Measurements from ENCODE around the gene TMEM82. TPM values are rescaled to one million over a fixed set of nuclear protein-coding genes. Genes with fewer than 3 reads are reported as not detected.
A peak's percentile ranks its signal among the peaks of the same experiment; 100 is the strongest.

Gene TMEM82
- total RNA-seq, 1 donor from 2014 or later, result 1.1 TPM

DNA sequence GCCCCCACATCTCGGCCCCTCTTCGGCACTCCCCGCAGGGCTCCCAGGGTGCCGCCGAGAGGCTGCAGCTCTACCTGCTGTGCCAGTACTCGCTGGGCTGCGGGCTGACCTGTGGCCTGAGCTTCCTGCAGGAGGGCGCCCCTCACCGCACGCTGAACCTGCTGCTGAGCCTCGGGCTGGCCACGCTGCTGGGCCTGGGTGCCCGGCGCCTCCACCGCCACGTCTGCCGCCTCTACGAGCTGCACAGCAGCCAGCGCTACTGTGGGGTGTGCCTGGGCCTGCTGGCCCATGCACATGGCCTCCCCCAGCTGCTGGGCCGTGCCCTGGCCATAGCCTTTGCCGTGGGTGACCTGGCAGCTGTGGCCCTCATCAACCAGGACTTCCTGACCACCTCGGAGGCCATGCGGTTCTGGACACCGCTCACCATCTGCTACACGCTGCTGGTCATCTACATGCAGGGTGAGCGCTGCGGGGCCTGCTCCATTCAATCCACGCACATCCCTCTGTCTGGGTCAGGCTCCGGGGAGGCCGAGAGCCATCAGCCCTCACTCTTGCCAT is 1.9 kb downstream of the TMEM82 start:
- Mint-ChIP-seq H3K4me3 (no peak overlapping the region), H3K27ac (peak overlapping the region; percentile 59), H3K4me1 (ENCODE audit: unreplicated experiment) (peaks cover 7% of the 10 kb centered on the region), H3K27me3 (no peaks in the 10 kb centered on the region), H3K36me3 (no peaks in the 10 kb centered on the region), H3K9me3 (no peaks in the 10 kb centered on the region)
- no peak for DNase-seq (ENCODE audit: extremely low spot score, unreplicated experiment)
- TF ChIP-seq, protein P1, sequence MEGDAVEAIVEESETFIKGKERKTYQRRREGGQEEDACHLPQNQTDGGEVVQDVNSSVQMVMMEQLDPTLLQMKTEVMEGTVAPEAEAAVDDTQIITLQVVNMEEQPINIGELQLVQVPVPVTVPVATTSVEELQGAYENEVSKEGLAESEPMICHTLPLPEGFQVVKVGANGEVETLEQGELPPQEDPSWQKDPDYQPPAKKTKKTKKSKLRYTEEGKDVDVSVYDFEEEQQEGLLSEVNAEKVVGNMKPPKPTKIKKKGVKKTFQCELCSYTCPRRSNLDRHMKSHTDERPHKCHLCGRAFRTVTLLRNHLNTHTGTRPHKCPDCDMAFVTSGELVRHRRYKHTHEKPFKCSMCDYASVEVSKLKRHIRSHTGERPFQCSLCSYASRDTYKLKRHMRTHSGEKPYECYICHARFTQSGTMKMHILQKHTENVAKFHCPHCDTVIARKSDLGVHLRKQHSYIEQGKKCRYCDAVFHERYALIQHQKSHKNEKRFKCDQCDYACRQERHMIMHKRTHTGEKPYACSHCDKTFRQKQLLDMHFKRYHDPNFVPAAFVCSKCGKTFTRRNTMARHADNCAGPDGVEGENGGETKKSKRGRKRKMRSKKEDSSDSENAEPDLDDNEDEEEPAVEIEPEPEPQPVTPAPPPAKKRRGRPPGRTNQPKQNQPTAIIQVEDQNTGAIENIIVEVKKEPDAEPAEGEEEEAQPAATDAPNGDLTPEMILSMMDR (conservative IDR thresholded peaks at IDR 0.05), result no peak

DNA sequence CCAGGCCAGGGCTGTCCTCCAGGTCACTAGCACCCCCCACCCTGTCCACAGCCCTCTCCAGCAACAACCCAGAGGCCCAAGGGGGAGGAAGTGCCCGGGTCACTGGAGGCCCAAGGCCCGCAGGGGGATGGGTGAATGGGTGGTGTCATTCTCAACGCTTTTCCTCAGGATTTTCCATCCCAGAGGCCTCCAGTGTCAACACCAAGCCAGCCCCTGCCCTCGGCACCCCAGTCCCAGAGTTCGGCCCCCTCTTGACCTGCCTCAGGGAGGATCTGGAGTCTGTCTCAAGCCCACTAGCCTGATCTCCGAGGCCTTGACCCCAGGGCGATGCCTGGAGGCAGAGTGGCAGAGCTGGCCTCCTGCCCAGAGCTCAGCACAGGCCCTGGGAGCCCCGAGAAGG is 5.1 kb downstream of the TMEM82 start:
- TF ChIP-seq, protein P1 (conservative IDR thresholded peaks at IDR 0.05), result no peak
- no peak overlapping the region for H3K27ac Mint-ChIP-seq
- H3K27me3 Mint-ChIP-seq, result no peaks in the 10 kb centered on the region
- no peak overlapping the region for H3K4me3 Mint-ChIP-seq
- H3K9me3 Mint-ChIP-seq, result no peaks in the 10 kb centered on the region
- DNase-seq (ENCODE audit: extremely low spot score, unreplicated experiment), result no peak
- H3K36me3 Mint-ChIP-seq, result no peaks in the 10 kb centered on the region
- H3K4me1 Mint-ChIP-seq (ENCODE audit: unreplicated experiment), result no peaks in the 10 kb centered on the region

DNA sequence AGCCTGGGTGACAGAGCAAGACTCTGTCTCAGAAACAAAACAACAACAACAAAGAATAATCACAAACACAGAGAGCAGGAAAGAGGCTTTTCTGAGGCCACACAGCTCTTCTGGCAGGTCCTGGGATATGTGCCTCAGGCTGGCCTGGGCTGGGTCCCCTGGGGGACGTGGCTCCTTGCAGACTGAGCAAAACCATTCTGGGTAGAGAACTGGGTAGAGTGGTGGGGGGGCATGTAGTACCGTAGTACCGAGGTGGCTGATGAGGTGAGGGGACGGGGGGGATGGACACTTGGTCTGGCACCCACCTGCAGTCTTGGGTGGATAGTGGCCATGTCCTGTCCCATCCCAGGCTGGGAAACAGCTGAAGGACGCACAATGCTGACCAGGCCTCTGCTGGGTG is 6.0 kb downstream of the TMEM82 start:
- TF ChIP-seq, protein P1 (conservative IDR thresholded peaks at IDR 0.05), result no peak
- no peak for DNase-seq (ENCODE audit: extremely low spot score, unreplicated experiment)
- no peaks in the 10 kb centered on the region for H3K27me3 Mint-ChIP-seq
- no peaks in the 10 kb centered on the region for H3K4me1 Mint-ChIP-seq (ENCODE audit: unreplicated experiment)
- H3K27ac Mint-ChIP-seq, result no peak overlapping the region
- no peaks in the 10 kb centered on the region for H3K9me3 Mint-ChIP-seq
- H3K36me3 Mint-ChIP-seq, result no peaks in the 10 kb centered on the region
- no peak overlapping the region for H3K4me3 Mint-ChIP-seq

DNA sequence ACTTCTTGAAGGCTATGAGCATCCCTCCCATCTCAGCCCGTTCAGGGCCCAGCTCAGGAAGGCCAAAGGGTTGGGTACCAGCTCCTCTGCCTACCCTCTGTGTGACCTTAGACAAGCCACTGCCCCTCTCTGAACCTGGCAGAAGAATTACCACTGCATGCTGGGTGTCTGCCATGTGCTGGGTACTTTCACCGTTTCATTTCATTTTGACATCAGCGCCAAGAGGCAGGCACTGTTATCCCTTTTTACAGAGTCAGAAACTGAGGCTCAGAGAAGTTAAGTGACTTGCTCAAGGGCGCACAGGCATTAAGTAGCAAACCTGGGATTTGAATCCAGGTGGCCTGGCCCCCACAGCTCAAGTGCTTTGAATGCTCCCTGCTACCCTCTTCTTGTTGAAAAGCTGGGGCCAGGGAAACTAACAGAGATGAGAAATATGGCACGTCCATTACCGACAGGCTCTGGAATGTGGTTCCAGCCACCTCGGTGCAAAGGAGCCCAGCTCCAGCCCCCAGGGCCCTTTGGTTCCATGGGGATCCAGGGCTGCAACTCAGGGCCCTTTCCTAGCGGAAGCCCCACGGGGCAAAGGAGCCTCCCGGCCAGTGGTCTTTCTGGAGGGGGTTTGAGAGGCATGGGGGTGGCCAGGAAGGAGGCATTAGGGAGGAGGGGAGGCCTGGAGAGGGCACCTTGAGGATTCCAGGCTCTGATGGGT is 6.5 kb downstream of the TMEM82 start:
- H3K4me1 Mint-ChIP-seq (ENCODE audit: unreplicated experiment), result no peaks in the 10 kb centered on the region
- TF ChIP-seq, protein P1 (conservative IDR thresholded peaks at IDR 0.05), result no peak
- H3K9me3 Mint-ChIP-seq, result no peaks in the 10 kb centered on the region
- no peaks in the 10 kb centered on the region for H3K36me3 Mint-ChIP-seq
- no peak overlapping the region for H3K4me3 Mint-ChIP-seq
- no peak overlapping the region for H3K27ac Mint-ChIP-seq
- no peak for DNase-seq (ENCODE audit: extremely low spot score, unreplicated experiment)
- H3K27me3 Mint-ChIP-seq, result no peaks in the 10 kb centered on the region

DNA sequence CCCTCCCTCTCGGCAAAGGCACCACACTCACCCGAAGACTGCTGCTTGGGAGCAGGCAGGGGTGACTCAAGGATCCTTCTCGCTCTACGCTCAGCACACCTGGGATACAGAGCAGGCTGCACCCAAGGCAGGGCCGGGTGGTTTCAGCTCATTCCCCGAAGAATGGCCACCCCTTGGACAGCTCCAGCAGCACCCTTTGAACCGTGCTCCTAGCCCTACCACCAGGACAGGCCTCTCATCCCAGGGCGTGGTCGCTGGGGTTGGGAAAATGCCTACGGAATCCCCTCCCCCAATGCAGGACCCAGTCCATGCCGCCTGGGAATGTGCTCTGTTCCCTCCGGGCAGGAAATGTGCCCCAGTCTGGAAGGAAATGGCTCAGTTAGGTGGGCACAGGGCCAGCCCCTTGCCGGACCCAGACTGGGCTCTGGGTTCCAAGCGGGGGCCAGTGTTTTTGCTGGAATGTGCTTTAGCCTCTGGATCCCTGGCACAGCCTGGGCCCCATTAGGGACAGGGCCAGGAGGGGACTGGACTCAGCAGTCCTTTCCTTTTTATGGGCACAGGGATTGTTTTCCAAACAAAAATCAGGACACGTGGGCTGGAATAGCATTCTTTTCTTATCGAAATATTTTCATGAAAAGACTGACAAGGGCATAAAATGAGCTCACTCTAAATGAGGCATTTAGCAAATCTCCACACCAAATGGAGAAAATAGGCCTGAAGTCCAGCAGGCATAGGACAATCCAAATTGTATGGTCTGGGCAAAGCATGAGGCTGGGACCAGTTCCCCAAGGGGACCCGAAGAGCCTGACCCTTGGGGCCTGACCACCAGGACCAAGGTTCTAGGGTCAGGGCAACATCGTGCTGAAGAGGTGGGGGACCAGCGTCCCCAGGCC is 7.3 kb downstream of the TMEM82 start:
- TF ChIP-seq, protein P1 (conservative IDR thresholded peaks at IDR 0.05), result no peak
- Mint-ChIP-seq H3K4me3 (no peak overlapping the region), H3K27ac (no peak overlapping the region), H3K36me3 (no peaks in the 10 kb centered on the region), H3K9me3 (no peaks in the 10 kb centered on the region), H3K27me3 (no peaks in the 10 kb centered on the region), H3K4me1 (ENCODE audit: unreplicated experiment) (no peaks in the 10 kb centered on the region)
- DNase-seq (ENCODE audit: extremely low spot score, unreplicated experiment), result no peak
